Measurements from ENCODE around the gene LYST.
"Not testable (repeated sequence)": the region's sequence is repeated elsewhere in the genome, so short reads cannot be mapped to it uniquely, and the experiment has no call there.

The LYST gene

DNA sequence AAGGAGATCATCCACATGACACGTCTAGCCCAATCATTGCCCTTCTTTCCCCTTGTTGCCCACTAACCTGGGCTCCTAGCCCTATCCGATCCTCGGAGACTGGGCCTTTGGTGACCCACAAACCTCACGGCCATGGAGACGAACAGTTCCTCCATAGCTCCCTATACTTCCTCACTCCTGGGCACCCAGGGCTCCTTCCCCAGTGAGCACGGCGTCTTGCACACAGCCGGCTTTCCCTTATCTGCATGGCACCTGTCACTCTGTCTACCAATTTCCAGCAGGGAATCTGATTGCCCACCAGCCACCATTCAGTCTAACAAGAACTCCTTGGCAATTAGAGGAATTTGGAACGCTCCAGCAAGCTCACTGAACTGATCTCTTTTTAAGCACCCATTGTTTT, 220.2 kb downstream of the LYST start:
- no peak for FAIRE-seq
- no peak for DNase-seq (ENCODE audit: insufficient read length)

DNA sequence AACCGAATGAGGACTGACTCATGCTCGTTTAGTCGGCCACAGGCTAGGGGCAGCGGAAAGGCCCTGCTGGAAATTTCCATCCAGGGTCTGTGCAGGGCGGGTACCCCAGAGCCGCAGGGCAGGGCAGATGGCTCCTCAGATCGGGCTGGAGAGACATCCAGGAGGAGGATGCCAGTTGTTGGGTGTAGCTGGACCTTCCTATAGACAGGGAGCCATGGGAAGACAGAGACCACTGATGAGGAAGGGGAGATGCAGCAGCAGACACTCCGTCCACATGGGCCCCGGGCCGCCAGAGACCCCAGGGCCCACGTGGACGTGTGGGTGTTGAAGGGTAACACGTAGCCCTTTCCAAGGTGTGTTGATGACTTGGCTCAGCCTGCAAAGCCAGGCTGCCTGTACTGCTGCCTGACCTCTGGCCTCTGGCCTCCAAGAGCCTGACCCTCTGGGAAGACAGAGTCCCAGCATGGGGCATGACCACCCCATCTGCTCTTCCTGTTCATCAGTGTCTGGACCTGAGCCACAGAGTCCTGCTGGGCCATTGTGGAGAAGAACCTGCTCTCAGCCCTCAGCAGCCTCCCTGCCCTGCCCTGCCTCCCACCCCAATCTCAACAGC, 221.9 kb downstream of the LYST start:
- TF ChIP-seq TAF1 (IDR thresholded peaks at IDR 0.05; ENCODE audit: borderline replicate concordance, low read depth, low read length) (no peak), POLR2A (IDR thresholded peaks at IDR 0.05; ENCODE audit: low read depth, low read length) (no peak), POLR2AphosphoS5 (IDR thresholded peaks at IDR 0.05; ENCODE audit: low read depth, low read length) (no peak)
- FAIRE-seq = no peak
- DNase-seq (ENCODE audit: insufficient read length) = no peak

More for the DNA sequence above, 220.2 kb downstream of the LYST start:
- TF ChIP-seq TAF1 (IDR thresholded peaks at IDR 0.05; ENCODE audit: borderline replicate concordance, low read depth, low read length) (no peak), POLR2AphosphoS5 (IDR thresholded peaks at IDR 0.05; ENCODE audit: low read depth, low read length) (no peak), POLR2A (IDR thresholded peaks at IDR 0.05; ENCODE audit: low read depth, low read length) (no peak)

DNA sequence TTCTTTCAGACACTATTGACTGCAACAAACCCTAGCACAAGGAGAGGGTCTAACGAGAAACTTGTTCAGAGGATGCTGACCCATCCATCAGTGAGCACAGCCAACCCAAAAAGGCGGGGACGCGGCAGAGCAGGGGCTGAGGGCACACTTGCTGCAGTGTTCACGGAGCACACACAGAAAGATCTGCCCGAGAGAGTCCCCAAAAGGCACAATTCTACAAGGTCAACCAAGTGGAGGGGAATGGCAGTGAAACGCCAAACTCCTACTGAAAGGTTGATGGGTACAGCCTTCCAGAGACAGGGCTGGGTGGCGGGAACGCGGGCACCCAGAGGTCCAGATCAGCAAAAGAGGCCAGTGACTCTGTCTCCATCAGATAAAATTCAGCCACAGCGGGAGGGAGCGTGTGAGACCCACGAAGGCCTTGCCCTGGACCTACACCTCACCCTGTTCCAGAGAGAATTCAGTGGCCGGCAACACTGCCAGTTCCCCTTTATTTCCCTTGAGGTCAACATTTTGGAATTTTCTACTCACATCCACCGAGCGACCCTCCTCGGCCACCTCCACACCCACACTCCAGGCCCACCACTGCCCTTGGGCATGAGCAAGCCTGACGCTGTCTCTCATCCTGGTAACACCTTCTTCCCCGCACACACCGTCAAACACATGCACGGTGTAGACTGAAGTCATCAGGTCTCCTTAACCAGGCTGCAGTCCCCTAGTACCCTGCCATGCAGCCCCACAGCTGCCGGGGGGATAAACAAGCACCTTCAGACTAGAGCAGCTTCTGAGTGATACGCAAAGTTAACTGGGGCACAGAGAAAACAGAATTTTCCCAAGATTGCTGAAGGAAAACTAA, 222.6 kb downstream of the LYST start:
- no peak for FAIRE-seq
- DNase-seq (ENCODE audit: insufficient read length) = no peak
- TF ChIP-seq POLR2A (IDR thresholded peaks at IDR 0.05; ENCODE audit: low read depth, low read length) (no peak), POLR2AphosphoS5 (IDR thresholded peaks at IDR 0.05; ENCODE audit: low read depth, low read length) (no peak), TAF1 (IDR thresholded peaks at IDR 0.05; ENCODE audit: borderline replicate concordance, low read depth, low read length) (no peak)

DNA sequence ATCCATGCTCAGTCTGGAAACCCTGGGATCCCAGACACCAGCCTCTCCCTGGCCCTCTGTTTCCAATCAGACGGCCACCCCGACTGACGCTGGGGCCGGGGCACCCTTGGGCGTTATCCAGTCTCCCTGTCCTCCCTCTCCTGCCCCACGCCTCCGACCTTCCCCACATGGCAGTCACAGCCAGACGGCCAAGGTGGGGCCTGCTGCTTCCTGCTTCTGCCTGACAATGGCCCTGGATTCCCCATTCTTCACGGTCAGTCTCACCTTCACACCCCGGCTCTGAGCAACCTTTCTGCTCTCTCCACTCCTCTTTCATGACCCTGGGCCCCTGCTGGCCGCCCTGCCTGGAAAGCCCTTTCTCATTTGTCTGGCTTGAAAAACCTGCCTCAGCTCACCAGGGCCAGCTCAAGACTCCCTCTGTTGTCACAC, 223.7 kb downstream of the LYST start:
- FAIRE-seq (no peak), DNase-seq (ENCODE audit: insufficient read length) (no peak)
- TF ChIP-seq POLR2AphosphoS5 (IDR thresholded peaks at IDR 0.05; ENCODE audit: low read depth, low read length) = no peak
- TF ChIP-seq POLR2A (IDR thresholded peaks at IDR 0.05; ENCODE audit: low read depth, low read length) = no peak
- no peak for TF ChIP-seq TAF1 (IDR thresholded peaks at IDR 0.05; ENCODE audit: borderline replicate concordance, low read depth, low read length)

DNA sequence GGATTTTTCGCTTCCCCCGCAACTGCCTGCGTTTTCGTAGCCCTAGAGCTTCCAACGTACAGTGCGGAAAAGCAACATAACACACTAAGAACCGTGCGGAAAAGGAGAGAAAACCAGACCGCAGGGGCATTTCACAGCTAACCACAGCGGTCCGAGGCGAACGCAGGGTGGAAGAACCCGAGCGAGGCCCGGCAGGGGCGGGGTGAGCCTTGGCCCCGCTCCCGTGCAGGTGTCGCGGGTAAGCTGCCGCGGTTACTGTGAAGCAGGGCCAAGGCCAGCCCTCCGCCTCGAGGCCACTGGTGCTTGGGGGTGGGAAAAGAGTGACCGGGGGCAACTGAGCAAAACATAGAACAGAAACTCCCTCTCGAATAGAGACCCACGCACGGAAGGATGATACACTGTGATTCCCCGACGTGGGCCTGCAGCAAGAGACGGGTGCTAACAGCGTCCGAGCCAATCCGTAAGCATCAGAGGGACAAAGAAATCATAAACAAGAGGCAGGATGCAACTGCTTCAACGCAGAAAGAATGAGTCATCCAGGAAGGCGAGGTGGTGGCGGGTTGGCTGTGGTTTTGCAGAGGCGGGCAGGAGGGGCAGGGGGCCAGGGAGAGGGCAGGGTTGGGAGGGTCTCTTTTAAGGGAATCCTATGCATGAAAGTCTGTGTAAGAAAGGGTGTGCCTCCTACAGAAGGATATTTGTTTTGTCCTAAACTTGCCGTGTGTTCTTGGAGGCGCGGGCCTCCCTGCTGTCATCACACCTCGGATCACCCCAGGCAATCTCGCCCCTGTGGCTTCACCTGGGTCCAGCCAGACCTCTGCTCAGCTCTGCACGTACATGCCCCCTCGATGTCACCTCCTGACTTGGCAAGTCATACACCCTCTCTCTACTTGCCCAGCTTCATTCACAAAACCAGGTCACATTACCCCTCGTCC, 224.4 kb downstream of the LYST start:
- peak; percentile 91 for FAIRE-seq

DNA sequence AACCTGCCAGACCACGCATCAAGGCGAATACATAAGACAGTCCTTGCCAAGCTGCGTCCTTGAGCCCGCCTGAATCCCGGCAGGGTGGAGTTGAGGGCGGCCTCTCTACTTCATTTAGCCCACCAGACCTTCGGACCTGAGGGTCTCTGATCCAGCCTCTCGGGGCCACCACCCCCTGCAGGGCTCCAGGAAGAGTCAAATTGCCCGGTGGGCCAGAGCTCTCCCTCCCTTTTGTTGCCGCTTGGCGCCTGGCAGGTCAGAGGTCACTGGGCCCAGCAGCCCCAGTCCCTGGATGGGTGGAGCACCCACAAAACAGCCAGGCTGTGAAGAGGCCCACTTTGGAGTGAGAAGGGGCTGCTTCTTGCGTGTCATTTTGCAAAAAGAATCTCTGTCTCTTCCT, 226.1 kb downstream of the LYST start:
- FAIRE-seq (no peak), DNase-seq (ENCODE audit: insufficient read length) (no peak)
- TF ChIP-seq POLR2AphosphoS5 (IDR thresholded peaks at IDR 0.05; ENCODE audit: low read depth, low read length) (no peak), TAF1 (IDR thresholded peaks at IDR 0.05; ENCODE audit: borderline replicate concordance, low read depth, low read length) (no peak), POLR2A (IDR thresholded peaks at IDR 0.05; ENCODE audit: low read depth, low read length) (no peak)

More for the DNA sequence above, 224.4 kb downstream of the LYST start:
- TF ChIP-seq TAF1 (IDR thresholded peaks at IDR 0.05; ENCODE audit: borderline replicate concordance, low read depth, low read length) = no peak
- TF ChIP-seq POLR2A (IDR thresholded peaks at IDR 0.05; ENCODE audit: low read depth, low read length) = no peak
- no peak for TF ChIP-seq POLR2AphosphoS5 (IDR thresholded peaks at IDR 0.05; ENCODE audit: low read depth, low read length)
- peak; percentile 52 for DNase-seq (ENCODE audit: insufficient read length)

DNA sequence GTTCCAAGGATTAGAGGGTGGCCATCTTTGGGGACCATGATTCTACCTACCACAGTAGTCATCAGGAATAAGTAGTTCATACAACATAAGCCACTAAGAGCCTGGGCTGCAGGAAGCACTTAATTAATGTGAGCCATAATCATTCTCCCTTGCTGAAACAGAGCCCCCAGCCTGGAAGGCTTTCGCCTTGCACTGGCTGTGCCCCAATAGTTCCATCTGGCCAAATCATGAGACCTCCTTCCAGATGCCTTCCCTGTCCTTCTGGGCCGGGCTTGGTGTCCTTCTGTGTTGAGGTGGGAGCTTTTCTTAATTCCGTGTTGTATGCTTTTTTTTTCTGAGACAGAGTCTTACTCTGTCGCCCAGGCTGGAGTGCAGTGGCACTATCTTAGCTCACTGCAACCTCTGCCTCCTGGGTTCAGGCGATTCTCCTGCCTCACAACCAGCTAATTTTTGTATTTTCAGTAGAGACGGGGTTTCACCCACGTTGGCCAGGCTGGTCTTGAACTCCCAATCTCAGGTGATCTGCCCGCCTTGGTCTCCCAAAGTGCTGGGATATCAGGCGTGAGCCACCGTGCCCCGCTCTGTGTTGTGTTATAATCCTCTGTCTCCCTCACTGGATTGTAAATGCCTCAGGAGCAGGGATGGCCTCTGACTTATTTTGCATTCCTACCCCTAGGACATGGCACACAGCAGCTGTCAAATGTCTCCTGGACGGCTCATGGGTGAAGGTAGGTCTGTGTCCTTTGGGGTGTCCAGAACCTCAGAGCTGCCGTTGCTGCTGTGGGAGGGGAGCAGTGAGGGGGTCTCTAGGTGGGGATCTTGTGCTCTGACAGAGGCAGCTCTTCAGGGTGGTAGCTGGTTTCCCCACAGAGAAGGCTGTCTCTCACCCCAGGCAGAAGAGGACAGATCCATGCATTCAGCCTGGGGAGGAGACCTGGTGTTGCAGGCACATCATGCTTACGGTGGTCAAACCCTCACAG, 227.2 kb downstream of the LYST start:
- no peak for FAIRE-seq

DNA sequence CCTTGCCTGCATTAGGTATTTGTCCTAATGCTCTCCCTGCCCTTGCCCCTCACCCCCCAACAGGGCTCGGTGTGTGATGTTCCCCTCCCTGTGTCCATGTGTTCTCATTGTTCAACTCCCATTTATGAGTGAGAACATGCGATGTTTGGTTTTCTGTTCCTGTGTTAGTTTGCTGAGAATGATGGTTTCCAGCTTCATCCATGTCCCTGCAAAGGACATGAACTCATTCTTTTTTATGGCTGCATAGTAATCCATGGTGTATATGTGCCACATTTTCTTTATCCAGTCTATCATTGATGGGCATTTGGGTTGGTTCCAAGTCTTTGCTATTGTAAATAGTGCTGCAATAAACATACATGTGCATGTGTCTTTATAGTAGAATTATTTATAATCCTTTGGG, 228.1 kb downstream of the LYST start:
- FAIRE-seq; DNase-seq (ENCODE audit: insufficient read length): not testable (repeated sequence)

More for the DNA sequence above, 227.2 kb downstream of the LYST start:
- DNase-seq (ENCODE audit: insufficient read length) = no peak
- TF ChIP-seq POLR2A (IDR thresholded peaks at IDR 0.05; ENCODE audit: low read depth, low read length) = no peak
- no peak for TF ChIP-seq TAF1 (IDR thresholded peaks at IDR 0.05; ENCODE audit: borderline replicate concordance, low read depth, low read length)
- no peak for TF ChIP-seq POLR2AphosphoS5 (IDR thresholded peaks at IDR 0.05; ENCODE audit: low read depth, low read length)

DNA sequence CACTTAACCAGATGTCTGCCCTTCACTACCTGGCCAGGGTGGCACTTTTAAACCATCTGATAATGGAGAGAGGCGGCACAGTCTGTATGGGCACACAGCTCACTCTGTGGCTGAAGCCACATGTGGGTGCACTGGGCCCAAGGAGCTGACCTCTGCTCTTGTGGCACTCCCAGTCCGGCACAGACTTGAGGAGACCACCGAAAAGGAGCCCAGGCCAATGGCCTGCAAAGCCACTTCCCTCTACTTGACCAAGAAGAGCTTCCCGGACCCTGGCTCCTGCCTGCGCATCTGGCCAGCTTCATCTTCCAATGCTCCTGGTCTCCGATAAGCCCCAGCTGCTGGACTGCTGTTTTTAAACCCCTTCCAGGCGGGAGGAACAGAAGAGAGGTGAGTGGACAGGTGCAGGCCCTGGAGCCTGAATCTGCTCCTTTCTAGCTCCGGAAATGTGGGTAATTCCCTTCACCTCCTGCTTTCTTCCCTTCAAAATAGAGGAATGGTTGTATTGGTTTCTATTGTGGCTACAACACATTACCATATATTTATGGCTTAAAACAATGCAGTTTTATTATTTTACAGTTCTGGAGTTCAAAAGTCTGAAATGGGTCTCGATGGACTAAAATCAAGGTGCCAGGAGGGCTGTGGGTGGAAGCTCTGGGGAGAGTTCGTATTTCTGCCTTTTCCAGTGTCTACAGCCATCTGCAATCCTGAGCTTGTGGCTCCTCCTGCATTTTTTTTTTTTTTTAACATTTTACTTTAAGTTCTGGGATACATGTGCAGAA, 228.8 kb downstream of the LYST start:
- DNase-seq (ENCODE audit: insufficient read length) = no peak
- TF ChIP-seq POLR2A (IDR thresholded peaks at IDR 0.05; ENCODE audit: low read depth, low read length) = no peak
- no peak for TF ChIP-seq POLR2AphosphoS5 (IDR thresholded peaks at IDR 0.05; ENCODE audit: low read depth, low read length)
- TF ChIP-seq TAF1 (IDR thresholded peaks at IDR 0.05; ENCODE audit: borderline replicate concordance, low read depth, low read length) = no peak
- no peak for FAIRE-seq
